ENCODE data around the gene AMH. TPM values are rescaled to one million over a fixed set of nuclear protein-coding genes. Genes with fewer than 3 reads are reported as not detected.

Gene AMH
- total and polyA plus RNA-seq, 11 donors: 0.10 to 1.1 (median 0.57) TPM; not detected in 4

DNA sequence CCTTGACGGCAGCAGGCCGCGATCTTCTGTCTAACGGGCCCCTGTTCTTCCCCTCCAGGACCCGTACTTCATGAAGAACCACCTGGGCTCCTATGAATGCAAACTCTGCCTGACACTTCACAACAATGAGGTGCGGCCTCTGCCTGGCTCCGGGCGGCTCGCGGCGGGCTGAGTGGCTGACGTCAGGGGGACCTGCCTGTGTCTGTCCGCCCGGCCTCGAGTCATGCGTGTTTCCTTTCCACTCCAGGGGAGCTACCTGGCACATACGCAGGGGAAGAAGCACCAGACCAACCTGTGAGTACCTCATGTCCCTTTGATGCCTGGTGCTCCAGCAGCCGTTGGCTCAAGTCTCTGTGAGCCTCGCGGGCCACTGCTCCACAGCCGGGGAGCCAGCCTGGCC is 4.6 kb upstream of the AMH start:
- H3K4me3 ChIP-seq: no peak overlapping the region
- intact Hi-C loops (cut with DNase I): no loop called here
- H3K9me3 ChIP-seq: no peaks in the 10 kb centered on the region
- WGBS, 4 donors: 94 to 96% (median 94%) methylated on average over 18 to 21 of the region's 21 CpGs
- ATAC-seq: no peak
- TF ChIP-seq, protein P1, sequence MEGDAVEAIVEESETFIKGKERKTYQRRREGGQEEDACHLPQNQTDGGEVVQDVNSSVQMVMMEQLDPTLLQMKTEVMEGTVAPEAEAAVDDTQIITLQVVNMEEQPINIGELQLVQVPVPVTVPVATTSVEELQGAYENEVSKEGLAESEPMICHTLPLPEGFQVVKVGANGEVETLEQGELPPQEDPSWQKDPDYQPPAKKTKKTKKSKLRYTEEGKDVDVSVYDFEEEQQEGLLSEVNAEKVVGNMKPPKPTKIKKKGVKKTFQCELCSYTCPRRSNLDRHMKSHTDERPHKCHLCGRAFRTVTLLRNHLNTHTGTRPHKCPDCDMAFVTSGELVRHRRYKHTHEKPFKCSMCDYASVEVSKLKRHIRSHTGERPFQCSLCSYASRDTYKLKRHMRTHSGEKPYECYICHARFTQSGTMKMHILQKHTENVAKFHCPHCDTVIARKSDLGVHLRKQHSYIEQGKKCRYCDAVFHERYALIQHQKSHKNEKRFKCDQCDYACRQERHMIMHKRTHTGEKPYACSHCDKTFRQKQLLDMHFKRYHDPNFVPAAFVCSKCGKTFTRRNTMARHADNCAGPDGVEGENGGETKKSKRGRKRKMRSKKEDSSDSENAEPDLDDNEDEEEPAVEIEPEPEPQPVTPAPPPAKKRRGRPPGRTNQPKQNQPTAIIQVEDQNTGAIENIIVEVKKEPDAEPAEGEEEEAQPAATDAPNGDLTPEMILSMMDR (IDR thresholded peaks at IDR 0.05): no peak
- no peak for TF ChIP-seq POLR2A (IDR thresholded peaks at IDR 0.05)
- H3K4me1 ChIP-seq: peaks cover 6 to 52% (median 34%) of the 10 kb centered on the region in 12 donors
- no peak overlapping the region for H3K27ac ChIP-seq
- H3K36me3 ChIP-seq: peaks cover 4 to 58% (median 48%) of the 10 kb centered on the region in 9 donors
- H3K27me3 ChIP-seq: peaks cover 0 to 5% (median 3%) of the 10 kb centered on the region in 9 donors
- no peak for DNase-seq

DNA sequence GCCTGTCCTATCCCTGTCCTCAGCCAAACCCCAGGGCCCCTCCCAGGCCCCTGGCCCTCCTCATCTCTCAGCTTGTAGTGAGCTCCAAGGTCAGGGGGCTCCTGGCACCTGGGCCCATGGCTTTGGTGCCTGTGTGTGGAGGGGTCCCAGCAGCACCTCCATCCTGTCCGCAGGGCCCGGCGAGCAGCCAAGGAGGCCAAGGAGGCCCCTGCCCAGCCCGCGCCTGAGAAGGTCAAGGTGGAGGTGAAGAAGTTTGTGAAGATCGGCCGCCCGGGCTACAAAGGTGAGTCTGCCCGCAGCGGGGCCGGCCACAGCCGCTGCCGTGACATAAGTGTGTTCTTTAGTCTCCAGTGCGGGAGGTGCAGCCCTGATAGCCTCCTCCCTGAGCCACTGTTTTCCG is 3.9 kb upstream of the AMH start:
- intact Hi-C loops (cut with DNase I): no loop called here
- H3K4me1 ChIP-seq: peaks cover 2 to 49% (median 31%) of the 10 kb centered on the region in 12 donors
- DNase-seq: no peak
- peaks cover 4 to 58% (median 48%) of the 10 kb centered on the region in 9 donors for H3K36me3 ChIP-seq
- H3K27me3 ChIP-seq: peaks cover 0 to 13% (median 8%) of the 10 kb centered on the region in 9 donors
- no peaks in the 10 kb centered on the region for H3K9me3 ChIP-seq
- ATAC-seq: no peak
- TF ChIP-seq POLR2A (IDR thresholded peaks at IDR 0.05): no peak
- TF ChIP-seq, protein P1 (IDR thresholded peaks at IDR 0.05): no peak
- no peak overlapping the region for H3K4me3 ChIP-seq
- 92 to 97% (median 95%) methylated on average over 12 to 15 of the region's 15 CpGs for WGBS, 4 donors
- H3K27ac ChIP-seq: no peak overlapping the region

DNA sequence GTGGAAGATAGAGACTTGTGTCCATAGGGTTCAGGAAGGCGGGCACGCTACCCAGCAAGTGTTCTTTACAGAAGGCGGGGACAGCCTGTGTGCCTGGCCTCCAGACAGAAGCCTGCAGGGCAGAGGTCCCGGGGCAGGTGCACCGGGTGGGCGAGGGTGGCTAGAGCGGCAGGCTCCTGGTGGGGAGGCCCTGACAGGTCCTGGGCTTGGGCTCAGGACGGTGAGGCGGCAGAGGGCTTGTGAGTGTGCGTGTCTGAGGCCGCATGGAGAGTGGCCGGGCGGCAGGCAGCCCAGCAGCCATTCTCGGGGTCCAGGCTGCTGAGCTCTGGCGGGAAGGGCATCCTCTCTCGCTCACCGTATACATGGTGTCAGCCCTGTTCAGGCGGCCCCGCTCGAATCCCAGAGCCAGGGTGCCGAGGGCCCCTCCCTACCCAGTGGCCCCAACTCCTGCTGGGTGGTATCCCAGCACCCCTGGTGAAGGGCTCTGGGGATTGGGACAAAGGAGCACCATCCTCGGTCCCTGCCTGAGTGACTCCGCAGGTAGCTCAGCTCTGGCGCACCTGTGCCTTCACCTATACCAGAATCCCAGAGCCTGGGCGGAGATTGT is 3.0 kb upstream of the AMH start:
- no peak overlapping the region for H3K27ac ChIP-seq
- DNase-seq (no peak), ATAC-seq (no peak)
- H3K36me3 ChIP-seq: peaks cover 4 to 58% (median 48%) of the 10 kb centered on the region in 9 donors
- H3K9me3 ChIP-seq: no peaks in the 10 kb centered on the region
- TF ChIP-seq, protein P1 (IDR thresholded peaks at IDR 0.05): no peak
- TF ChIP-seq POLR2A (IDR thresholded peaks at IDR 0.05): no peak
- peaks cover 0 to 48% (median 24%) of the 10 kb centered on the region in 12 donors for H3K4me1 ChIP-seq
- WGBS, 4 donors: 92 to 98% (median 93%) methylated on average over 16 to 25 of the region's 25 CpGs
- intact Hi-C loops (cut with DNase I): no loop called here
- no peak overlapping the region for H3K4me3 ChIP-seq
- H3K27me3 ChIP-seq: peaks cover 4 to 21% (median 17%) of the 10 kb centered on the region in 9 donors

DNA sequence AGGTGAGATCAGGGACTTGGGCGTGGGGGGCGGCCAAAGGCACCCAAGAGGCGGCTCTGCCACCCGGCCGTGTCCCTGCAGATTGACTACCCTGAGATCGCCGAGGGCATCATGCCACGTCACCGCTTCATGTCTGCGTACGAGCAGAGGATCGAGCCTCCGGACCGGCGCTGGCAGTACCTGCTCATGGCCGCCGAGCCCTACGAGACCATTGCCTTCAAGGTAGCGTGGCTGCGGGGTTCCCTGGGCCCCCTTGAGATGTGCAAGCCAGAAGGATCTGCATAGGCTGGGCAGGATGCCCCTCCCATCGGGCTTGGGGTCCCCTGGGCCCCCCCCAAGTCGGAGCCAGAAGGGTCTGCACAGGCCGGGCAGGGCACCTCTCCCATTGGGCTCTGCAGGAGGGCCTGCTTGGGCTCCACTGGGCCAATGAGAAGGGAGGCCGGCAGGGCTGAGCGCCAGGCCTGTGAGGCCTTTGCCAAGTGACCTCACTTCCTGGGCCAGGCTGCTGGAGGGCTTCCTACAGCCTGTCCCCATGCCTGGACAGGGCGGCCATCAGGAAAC is 2.2 kb upstream of the AMH start:
- Histone ChIP-seq H3K4me3 (no peak overlapping the region), H3K36me3 (peaks cover 4 to 58% (median 48%) of the 10 kb centered on the region in 9 donors), H3K9me3 (no peaks in the 10 kb centered on the region), H3K27ac (peak overlapping the region in 1 of 12 donors; percentile 18), H3K4me1 (peaks cover 0 to 44% (median 24%) of the 10 kb centered on the region in 12 donors), H3K27me3 (peaks cover 11 to 29% (median 22%) of the 10 kb centered on the region in 9 donors)
- intact Hi-C loops (cut with DNase I): no loop called here
- TF ChIP-seq, protein P1 (IDR thresholded peaks at IDR 0.05): no peak
- TF ChIP-seq POLR2A (IDR thresholded peaks at IDR 0.05): no peak
- 77 to 88% (median 78%) methylated on average over 14 to 26 of the region's 26 CpGs for WGBS, 4 donors
- ATAC-seq (peak; percentile 52 to 87 (median 63)), DNase-seq (peak; percentile 58 to 73 (median 61))
